ENCODE data around the gene GNB1. TPM values are rescaled to one million over a fixed set of nuclear protein-coding genes. Genes with fewer than 3 reads are reported as not detected.
A peak's percentile ranks its signal among the peaks of the same experiment; 100 is the strongest.

The GNB1 gene
- total and polyA plus RNA-seq, 9 of the 15 experiments (the other 6 are each of a cell fraction or from before 2014, with no cell fraction given): 34.3 to 388 (median 114) TPM

- TF ChIP-seq MITF (IDR thresholded peaks at IDR 0.05) (no peak), STAT6 (CRISPR knock-in tag; IDR thresholded peaks at IDR 0.05) (no peak), ETV5 (CRISPR knock-in tag; IDR thresholded peaks at IDR 0.05; ENCODE audit: low read depth) (peak; percentile 32; the same call in 1 of the 2 replicates), ZNF586 (CRISPR knock-in tag; conservative IDR thresholded peaks at IDR 0.05) (no peak), SUPT5H (IDR thresholded peaks at IDR 0.05) (no peak), CBFA2T2 (conservative IDR thresholded peaks at IDR 0.05) (peak; percentile 60), CREB3L1 (IDR thresholded peaks at IDR 0.05; ENCODE audit: borderline replicate concordance, low read depth) (no peak), RNF219 (CRISPR knock-in tag; IDR thresholded peaks at IDR 0.05) (no peak), MAX (CRISPR knock-in tag; IDR thresholded peaks at IDR 0.05) (peak; percentile 21; the same call in 1 of the 2 replicates), TCFL5 (CRISPR knock-in tag; conservative IDR thresholded peaks at IDR 0.05) (no peak), ZKSCAN3 (CRISPR knock-in tag; IDR thresholded peaks at IDR 0.05) (no peak), ZNF174 (CRISPR knock-in tag; IDR thresholded peaks at IDR 0.05) (no peak), HDAC8 (tag; IDR thresholded peaks at IDR 0.05) (no peak), PHF21A (IDR thresholded peaks at IDR 0.05; ENCODE audit: borderline replicate concordance, low read depth) (no peak), PATZ1 (CRISPR knock-in tag; IDR thresholded peaks at IDR 0.05; ENCODE audit: borderline replicate concordance) (no peak), SMAD4 (CRISPR knock-in tag; conservative IDR thresholded peaks at IDR 0.05) (0 out of 2 replicates have a peak, but pooled peaks have one; percentile 48), ZNF316 (IDR thresholded peaks at IDR 0.05) (peak; percentile 71)
These were observed 32.4 kb downstream of the GNB1 start (continued) for GRCh38 chr1:1858382-1859086.
